GM19023 (cell line): ENCODE measurements around the gene GABRD.

Source experiments
- ATAC-seq: cut with Tn5 transposase; IDR thresholded peaks from one replicate; pipeline ENCODE4 v1.9.1; 2021; ENCODE audit warnings: mild to moderate bottlenecking, moderate library complexity; ENCODE audit not compliant: unreplicated experiment

The GABRD gene

GRCh38 chr1:2033165-2033564, 14.0 kb downstream of the GABRD start:
- no peak for ATAC-seq

DNA sequence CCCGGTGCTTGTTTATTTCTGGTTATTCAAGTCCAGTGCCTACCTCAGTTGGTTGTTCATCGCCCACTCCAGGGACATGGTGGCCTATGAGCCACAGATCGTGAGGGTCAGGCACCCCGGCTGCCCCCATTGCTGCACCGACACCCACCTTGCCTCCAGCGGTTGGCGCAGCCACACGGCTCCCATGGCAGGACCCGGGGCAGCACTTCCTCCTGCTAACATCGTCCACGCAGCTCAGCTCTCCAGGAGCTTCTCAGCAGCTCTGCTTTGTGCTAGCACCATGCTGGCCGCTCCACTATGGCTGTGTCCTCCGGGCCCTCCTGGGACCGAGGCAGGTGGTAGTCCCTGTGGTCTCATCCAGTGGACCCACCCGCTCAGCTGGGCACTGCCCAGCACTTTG, 17.1 kb downstream of the GABRD start:
- ATAC-seq: no peak

- no peak for ATAC-seq
Measured at GRCh38 chr1:2037314-2037979, 18.3 kb downstream of the GABRD start.

DNA sequence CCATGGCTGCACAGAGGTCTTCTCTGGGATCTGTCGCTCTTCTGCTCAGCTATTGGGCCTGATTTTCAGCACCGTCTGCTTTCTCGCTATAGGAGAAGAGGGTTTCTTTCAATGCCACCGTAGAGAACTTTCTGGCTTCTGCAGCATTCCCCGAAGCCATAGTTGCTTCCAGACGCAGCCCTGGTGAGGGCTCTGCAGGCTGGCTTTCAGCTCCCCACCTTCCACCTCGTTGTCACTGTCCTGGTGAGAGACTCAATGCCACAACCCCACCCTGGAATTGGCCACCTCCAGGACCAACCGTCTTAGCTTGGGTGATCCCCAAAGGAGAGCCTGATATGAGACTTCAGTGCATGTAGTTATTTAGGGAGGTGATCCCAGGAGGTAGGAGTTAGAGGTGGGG, 19.1 kb downstream of the GABRD start:
- ATAC-seq: no peak

- ATAC-seq: no peak
Measured at GRCh38 chr1:2039251-2039650, 20.1 kb downstream of the GABRD start.

GRCh38 chr1:2041305-2041704, 22.2 kb downstream of the GABRD start:
- no peak for ATAC-seq

- no peak for ATAC-seq
Measured at GRCh38 chr1:2041887-2042286, 22.7 kb downstream of the GABRD start.

- ATAC-seq: no peak
Measured at GRCh38 chr1:2042830-2043773, 24.0 kb downstream of the GABRD start.

DNA sequence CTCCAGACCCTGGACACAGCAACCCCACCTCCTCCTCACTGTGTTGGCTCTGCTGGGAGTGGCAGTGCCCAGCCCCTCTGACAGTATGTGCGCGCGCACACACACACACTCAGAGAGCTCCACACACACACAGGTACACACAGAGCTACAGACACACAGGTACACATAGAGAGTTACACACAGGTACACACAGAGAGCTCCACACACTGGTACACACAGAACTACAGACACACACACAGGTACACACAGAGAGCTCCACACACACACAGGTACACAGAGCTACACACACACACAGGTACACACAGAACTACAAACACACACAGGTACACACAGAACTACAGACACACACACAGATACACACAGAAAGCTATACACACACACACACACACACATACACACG, 24.7 kb downstream of the GABRD start:
- no peak for ATAC-seq

DNA sequence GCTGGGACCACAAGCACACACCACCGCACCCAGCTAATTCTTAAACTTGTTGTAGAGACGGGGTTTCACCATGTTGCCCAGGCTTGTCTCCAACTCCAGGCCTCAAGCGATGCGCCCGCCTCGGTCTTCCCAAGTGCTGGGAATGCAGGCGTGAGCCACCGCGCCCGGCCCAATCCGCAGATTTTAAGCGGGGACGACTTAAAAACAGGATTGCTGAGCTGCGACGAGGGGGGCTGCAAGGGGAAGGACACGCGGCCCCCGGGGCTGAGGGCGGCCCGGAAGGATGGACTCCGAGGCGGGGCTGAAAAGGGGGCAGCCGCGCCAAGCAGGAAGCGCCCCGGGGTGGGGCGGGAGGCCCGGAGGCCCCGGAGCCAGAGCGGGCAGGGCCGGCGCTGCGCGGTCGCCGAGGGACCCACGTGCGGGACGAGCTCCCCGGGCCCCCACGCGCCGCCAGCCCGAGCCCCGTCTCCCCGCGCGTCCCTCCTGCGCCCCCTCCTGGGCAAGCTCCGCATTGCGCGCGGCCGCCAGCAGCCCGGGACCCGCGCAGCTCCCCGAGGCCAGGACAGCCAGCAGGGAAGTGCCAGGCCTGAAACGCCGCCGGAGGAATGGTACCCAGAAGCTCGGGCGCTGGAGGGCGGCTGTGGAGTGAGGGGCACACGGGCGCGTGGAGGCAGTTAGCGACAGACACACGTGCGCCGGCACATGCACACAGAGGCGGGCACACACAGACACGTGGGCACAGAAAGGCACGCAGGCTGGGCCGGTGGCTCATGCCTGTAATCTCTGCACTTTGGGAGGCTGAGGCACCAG, 25.6 kb downstream of the GABRD start:
- no peak for ATAC-seq

DNA sequence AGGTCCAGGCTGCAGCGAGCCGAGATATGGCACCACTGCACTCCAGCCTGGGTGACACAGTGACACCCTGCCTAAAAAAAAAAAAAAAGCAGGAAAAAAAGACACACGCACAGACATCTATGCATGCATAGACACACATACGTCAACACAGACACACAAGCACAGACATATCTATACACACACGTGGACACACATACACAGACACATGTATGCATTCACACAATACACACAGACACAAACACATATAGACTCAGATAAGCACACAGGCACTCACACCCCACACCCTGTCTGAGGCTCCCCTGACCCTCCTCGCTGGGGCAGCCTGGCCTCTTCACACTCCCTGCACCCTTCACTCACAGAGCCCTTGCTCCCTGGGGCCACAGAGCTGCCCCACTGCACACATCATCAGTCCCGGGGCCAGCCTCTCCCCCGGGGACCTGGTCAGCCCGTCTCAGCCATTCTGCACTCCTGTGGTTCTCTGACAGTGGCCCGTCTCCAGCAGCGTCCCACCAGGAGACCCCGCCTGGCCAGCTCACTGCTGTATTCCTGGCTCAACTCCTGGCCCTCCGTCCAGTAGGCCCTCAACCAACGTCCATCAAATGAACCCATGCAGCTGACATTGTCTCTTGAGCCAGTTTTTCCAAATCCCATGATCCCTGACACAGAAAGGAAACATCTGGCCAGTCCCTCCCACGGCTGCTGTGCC, 26.5 kb downstream of the GABRD start:
- ATAC-seq: no peak

DNA sequence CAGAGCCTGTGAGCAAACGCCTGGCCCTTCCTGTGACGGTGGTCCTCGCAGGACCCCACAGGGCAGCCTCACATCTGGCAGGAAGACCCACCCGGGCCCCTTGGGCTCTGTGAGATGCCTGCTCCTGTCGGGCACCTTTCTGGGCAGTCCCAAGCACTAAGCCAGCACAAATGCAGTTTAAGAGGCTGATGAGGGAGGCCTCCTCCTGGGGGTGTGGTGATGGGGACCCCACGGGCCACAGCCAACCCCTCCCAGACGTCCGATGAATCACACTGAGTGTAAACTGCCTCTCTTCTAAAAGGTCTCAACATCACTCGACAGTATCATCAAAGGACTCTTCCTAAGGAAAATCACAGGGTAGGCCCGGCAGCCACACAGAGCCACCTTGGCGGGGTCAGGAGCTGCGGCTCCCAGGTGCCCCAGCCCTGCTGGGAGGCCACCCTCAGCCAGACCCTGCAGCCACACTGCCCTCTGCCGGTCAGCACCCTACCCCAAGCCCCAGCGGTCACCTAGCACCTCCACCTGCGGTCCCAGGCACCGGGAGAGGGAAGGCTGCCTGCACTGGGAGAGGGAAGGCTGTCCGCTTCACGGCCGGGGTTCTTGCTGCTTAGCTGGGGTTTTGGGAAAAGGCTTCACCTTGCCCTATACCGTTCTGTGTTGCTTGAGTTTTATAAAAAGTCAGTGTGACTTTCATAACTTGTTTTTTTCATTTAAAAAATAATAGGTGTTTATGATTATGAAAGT, 27.2 kb downstream of the GABRD start:
- no peak for ATAC-seq

DNA sequence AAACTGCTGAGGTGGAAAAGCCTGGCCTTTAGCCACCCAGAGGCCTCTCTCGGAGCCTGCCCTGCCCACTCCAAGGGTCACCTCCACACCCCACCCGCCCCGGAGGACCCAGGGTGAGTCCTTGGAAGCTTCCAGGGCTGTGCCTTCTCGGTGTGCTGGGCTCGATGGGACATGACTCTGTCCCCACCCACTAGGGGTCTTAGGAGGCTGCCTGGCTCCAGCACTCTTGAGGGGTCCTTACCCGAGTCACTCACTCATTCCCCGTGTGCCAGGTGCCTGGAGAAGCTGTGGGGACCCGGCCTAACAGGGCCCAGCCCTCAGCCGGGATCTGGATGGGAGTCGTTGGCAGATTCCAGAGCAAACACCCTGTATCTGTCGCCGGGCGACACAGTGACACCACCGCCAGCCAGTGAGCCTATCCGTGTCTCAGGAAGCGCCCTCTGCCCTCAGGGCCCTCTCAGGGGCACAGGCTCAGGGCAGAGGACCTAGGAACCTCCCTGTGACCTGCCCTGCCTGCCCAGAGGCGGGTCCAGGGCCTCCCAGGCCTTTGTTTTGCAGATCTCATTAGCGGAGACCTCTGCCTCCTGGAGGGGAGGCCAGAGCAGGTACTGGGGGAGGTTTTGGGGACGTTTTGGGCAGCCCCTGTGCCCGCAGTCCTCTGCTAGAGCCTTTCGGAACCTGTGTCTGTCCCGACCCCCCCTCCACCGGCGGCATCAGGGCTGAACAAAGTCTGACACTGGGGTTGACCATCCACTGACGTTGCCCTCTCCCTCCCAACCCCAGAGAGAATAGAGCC, 28.0 kb downstream of the GABRD start:
- no peak for ATAC-seq

DNA sequence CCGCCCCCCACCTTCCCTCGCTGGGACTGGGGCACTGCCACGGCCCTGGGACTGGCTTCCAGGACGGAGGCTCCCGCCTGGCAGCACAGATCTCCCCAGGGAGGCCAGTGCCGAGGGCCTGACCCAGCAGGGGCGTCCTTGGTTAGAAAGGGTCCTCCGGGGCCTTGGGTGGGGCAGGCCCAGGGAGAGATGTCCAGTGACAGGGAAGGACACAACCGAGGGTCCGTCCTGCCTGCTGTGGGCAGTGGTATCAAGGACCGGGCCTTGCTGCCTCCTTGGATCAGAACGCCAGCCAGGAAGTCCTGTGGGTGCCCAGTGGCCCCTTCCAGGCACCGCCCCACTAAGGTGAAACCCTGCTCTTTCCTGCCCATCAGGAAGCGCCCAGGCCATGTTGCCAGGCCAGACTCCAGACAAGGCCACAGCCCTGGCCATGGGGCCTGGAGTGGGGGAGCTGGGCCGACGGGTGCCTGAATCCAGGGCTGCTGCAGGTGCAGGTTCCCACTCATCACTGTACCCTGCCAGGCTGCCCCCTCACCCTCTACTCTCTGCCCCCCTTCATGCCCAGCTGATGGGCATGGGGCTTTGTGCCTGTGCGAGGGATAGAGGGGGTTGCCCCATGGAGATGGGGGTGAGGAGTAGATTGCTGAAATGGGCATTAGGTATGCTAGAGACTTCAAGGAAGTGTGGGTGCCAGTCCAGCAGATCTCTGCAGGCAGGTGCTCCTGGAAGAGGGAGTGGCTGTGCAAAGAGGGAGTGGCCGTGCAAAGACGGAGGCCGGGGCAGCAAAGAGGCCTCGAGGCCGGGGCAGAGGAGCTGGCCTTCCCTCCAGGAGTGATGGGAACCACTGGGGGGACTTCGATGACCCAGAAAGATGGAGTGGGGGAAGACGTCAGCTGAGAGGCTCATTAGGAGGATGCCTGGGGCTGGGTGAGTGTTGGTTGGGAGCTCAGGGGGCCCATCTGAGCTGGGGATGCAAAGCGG, 28.9 kb downstream of the GABRD start:
- no peak for ATAC-seq

- ATAC-seq: no peak
Measured at GRCh38 chr1:2049225-2049717, 30.1 kb downstream of the GABRD start.

DNA sequence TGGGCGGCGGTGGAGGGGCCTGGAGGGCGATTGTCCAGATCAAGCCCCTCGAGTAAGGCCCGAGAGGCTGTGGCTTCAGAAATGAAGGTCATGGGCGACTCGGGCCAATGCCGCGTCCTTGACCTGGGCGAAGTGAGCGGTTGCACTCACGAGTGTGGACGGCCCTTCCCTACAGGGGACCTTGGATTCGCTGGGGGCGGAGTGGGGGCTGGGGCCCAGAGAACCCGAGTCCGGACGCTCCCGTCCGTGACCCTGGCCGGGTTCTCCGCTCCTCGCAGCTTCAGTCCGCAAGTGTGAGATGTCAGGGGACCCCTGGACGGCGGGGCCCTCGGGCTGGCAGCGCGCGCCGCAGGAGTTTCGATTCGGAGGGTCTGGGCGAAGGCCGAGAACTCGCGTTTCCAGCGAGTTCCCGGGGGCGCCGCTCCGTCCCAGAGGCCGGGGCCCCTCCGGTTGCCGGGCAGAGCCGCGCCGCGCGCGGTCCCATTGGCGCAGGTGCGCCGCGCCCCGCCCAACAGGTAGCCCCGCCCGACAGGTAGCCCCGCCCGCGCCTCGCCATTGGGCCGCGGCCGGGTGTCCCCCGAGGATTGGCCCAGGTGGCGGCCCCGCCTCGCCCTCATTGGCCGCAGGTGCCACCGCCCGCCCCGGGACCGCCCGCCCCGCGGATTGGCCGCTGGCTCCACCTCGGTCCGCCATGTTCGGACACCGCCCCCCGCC, 30.7 kb downstream of the GABRD start, which contains the start of gene PRKCZ:
Gene PRKCZ, plus strand, starts transcription at position 694 of the 714 bp plus-strand sequence. CDS start 220 bp downstream, outside the sequence.
- ATAC-seq: peak; percentile 50

DNA sequence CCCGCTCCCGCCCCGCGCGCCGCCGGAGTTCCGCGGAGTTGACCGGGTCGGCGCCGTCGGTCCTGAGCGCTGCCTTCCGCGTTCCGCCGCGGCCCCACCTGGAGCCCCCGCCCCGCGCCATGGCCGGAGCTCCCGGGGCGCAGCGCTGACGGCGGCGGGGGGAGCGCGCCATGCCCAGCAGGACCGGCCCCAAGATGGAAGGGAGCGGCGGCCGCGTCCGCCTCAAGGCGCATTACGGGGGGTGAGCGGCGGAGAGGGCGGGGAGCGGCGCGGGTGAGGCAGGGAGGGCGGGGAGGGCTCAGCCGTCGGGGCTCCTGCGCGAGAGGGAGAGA, 31.3 kb downstream of the GABRD start:
- peak; percentile 27 for ATAC-seq
